ENCODE data around the gene TCF25.
A peak's percentile ranks its signal among the peaks of the same experiment; 100 is the strongest.

Gene TCF25

DNA sequence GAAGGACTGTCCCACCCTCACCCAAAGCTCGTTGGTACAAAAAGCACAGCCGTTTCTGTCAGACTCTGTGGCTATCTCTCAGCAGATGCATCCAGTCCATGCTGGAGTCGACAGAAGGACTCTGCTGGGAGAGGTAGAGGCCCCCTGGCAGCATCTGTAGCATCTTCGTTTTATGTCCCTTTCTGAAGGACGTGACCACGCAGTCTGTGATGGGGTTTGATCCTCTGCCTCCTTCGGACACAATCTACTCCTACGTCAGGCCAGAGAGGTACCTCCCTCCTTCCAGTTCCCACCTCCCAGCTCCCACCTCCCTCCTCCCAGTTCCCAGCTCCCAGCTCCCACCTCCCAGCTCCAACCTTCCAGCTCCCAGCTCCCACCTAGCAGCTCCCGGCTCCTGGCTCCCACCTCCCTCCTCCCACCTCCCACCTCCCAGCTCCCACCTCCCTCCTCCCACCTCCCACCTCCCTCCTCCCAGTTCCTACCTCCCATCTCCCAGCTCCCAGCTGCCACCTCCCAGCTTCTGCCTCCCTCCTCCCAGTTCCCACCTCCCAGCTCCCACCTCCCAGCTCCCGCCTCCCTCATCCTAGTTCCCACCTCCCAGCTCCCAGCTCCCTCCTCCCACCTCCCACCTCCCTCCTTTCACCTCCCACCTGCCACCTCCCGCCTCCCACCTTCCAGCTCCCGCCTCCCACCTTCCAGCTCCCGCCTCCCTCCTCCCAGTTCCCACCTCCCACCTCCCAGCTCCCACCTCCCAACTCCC lies 33.8 kb downstream of the TCF25 start:
- H3K4me3 ChIP-seq (replicated peaks; ENCODE audit: low read depth, low read length): no peak overlapping the region
- TF ChIP-seq, protein P1, sequence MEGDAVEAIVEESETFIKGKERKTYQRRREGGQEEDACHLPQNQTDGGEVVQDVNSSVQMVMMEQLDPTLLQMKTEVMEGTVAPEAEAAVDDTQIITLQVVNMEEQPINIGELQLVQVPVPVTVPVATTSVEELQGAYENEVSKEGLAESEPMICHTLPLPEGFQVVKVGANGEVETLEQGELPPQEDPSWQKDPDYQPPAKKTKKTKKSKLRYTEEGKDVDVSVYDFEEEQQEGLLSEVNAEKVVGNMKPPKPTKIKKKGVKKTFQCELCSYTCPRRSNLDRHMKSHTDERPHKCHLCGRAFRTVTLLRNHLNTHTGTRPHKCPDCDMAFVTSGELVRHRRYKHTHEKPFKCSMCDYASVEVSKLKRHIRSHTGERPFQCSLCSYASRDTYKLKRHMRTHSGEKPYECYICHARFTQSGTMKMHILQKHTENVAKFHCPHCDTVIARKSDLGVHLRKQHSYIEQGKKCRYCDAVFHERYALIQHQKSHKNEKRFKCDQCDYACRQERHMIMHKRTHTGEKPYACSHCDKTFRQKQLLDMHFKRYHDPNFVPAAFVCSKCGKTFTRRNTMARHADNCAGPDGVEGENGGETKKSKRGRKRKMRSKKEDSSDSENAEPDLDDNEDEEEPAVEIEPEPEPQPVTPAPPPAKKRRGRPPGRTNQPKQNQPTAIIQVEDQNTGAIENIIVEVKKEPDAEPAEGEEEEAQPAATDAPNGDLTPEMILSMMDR (IDR thresholded peaks at IDR 0.05; ENCODE audit: low read depth, low read length, missing control alignments): no peak
- DNase-seq (ENCODE audit: extremely low read depth, low read depth): no peak

DNA sequence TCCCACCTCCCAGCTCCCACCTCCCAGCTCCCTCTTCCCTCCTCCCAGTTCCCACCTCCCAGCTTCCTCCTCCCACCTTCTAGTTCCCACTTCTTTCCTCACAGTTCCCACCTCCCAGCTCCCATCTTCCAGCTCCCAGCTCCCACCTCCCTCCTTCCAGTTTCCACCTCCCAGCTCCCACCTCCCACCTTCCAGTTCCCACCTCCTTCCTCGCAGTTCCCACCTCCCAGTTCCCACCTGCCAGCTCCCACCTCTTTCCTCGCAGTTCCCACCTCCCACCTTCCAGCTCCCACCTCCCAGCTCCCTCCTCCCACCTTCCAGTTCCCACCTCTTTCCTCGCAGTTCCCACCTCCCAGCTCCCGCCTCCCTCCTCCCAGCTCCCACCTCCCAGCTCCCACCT lies 34.8 kb downstream of the TCF25 start:
- TF ChIP-seq, protein P1 (IDR thresholded peaks at IDR 0.05; ENCODE audit: low read depth, low read length, missing control alignments): no peak

DNA sequence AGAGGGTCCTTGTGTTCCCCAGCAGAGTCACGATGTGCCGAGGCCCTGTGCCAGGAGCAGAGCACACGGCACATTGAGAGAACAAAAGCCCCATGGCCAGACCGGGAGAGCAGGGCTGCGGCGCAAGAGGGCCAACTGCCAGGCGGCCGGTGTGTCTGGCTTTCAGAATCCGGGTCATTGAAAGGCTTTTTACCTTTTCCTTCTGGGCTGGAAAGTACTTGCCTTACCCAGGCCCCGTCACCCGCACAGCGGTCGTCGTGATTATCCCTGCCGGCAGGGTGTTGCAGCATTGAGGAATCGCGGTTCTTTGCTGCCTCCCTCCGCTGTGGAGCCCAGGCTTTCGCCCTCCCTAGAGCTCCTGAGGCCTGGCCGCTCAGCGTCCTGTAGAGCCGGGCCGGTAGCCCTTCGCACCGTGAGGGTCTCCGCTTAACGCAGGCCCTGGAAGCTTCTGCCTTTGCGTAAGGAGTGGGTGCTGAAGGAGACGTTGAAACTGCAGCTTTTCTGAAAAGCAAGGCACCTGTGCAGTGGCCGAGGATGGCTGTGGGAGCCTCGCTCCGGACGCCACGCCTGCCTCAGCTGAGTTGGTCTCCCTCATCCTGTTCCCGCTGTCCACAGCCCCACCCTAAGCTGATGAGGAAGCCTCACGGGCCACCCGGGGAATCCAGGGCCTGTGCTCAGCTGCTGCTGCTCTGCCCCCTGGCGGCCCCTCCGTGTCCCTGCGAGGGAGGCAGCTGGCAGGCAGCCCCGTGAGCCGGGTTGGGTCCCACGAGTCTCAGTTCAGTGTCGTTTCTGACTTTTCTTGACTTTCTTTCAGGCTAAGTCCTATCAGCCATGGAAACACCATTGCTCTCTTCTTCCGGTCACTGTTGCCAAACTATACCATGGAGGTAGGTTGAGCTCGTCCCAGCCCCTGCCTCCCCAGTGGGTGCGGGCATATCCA lies 36.7 kb downstream of the TCF25 start:
- TF ChIP-seq, protein P1 (IDR thresholded peaks at IDR 0.05; ENCODE audit: low read depth, low read length, missing control alignments): peak; percentile 92
- DNase-seq (ENCODE audit: extremely low read depth, low read depth): no peak
- no peak overlapping the region for H3K4me3 ChIP-seq (replicated peaks; ENCODE audit: low read depth, low read length)

More for the DNA sequence above, 34.8 kb downstream of the TCF25 start:
- DNase-seq (ENCODE audit: extremely low read depth, low read depth): no peak
- H3K4me3 ChIP-seq (replicated peaks; ENCODE audit: low read depth, low read length): no peak overlapping the region

DNA sequence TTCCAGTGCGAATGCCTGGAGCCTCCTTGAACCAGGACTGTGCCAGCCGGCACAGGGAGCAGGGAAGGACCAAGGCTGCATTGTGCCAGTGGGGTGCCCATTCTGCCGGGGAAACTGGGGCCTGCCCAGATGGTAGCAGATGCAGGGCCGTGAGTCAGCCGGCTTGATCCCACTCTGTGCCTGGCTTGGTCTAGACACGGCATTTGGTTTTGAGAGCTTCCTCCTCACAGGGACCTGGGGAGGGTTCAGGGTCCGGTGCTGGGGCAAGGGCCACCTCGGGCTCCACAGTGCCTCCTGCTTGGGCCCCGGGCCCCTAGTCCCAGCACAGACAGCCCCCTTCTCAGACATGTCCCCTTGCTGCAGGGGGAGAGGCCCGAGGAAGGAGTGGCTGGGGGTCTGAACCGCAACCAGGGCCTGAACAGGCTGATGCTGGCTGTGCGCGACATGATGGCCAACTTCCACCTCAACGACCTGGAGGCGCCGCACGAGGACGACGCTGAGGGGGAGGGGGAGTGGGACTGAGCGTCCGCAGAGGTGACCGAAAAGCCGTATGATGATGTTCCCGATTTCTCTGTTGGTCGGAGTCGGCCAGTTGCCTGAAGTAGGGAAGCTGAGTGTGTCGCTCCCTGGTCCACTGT lies 37.4 kb downstream of the TCF25 start:
- no peak for DNase-seq (ENCODE audit: extremely low read depth, low read depth)
- TF ChIP-seq, protein P1 (IDR thresholded peaks at IDR 0.05; ENCODE audit: low read depth, low read length, missing control alignments): no peak
- H3K4me3 ChIP-seq (replicated peaks; ENCODE audit: low read depth, low read length): no peak overlapping the region

DNA sequence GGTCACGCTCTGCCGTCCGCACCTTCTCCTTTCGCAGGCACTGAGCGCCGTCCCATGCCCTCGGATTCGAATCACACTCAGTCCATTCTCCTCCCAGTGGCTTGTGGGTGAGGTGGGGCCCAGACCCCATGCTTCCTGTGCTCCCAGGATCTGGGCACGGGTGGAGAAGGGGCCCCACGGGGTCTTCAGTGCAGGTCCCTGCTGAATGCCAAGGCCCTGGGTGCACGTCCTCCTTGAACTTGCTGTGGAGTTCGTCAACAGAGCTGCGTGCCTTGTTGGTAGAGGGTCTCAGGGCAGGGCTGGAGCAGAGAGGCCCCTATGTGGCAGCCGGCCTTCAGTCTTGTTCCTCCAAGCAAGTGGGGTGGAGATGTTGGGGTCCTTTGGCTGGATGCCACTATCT lies 38.0 kb downstream of the TCF25 start:
- no peak for DNase-seq (ENCODE audit: extremely low read depth, low read depth)
- H3K4me3 ChIP-seq (replicated peaks; ENCODE audit: low read depth, low read length): no peak overlapping the region
- TF ChIP-seq, protein P1 (IDR thresholded peaks at IDR 0.05; ENCODE audit: low read depth, low read length, missing control alignments): no peak

DNA sequence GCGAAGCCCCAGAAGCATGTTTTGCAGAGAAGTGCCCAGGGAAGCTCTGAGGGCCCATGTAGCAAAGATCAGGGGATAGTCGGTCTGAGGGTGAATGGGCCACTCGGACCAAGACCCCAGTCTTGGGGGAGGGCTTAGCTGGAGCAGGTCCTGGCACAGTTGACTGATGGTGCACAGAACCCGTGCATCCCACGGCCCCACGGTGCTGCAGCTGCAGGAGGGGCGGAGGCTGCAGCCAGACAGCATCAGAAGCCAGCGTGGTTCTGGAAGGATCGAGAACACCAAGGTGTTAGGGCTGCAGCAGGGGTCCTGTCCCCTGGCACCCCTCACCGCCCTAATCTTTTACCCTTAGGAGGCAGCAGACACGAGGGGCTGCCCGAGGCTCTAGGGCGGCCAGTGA lies 38.8 kb downstream of the TCF25 start:
- no peak overlapping the region for H3K4me3 ChIP-seq (replicated peaks; ENCODE audit: low read depth, low read length)
- no peak for DNase-seq (ENCODE audit: extremely low read depth, low read depth)
- TF ChIP-seq, protein P1 (IDR thresholded peaks at IDR 0.05; ENCODE audit: low read depth, low read length, missing control alignments): no peak
